Measurements from ENCODE around the gene APOL3.
"Not testable (repeated sequence)": the region's sequence is repeated elsewhere in the genome, so short reads cannot be mapped to it uniquely, and the experiment has no call there.

The APOL3 gene

GRCh38 chr22:36134182-36134581 is 26.4 kb downstream of the APOL3 start:
- DNase-seq (ENCODE audit: low spot score): no peak

GRCh38 chr22:36131907-36132306 is 28.6 kb downstream of the APOL3 start:
- no peak for DNase-seq (ENCODE audit: low spot score)

GRCh38 chr22:36129486-36130388 is 30.8 kb downstream of the APOL3 start:
- DNase-seq (ENCODE audit: low spot score): no peak

GRCh38 chr22:36129071-36129470 is 31.5 kb downstream of the APOL3 start:
- DNase-seq (ENCODE audit: low spot score): no peak

GRCh38 chr22:36125994-36126531 is 34.5 kb downstream of the APOL3 start:
- no peak for DNase-seq (ENCODE audit: low spot score)

- no peak for DNase-seq (ENCODE audit: low spot score)
These were observed 35.1 kb downstream of the APOL3 start for GRCh38 chr22:36125434-36125833.

- DNase-seq (ENCODE audit: low spot score): no peak
These were observed 35.9 kb downstream of the APOL3 start for GRCh38 chr22:36124666-36125065.

GRCh38 chr22:36123673-36124630 is 36.6 kb downstream of the APOL3 start:
- DNase-seq (ENCODE audit: low spot score): peak; percentile 97

- not testable (repeated sequence) for DNase-seq (ENCODE audit: low spot score)
These were observed 39.8 kb downstream of the APOL3 start for GRCh38 chr22:36120621-36121351.

- DNase-seq (ENCODE audit: low spot score): no peak
These were observed 43.5 kb downstream of the APOL3 start for GRCh38 chr22:36117053-36117554.

- no peak for DNase-seq (ENCODE audit: low spot score)
These were observed 44.4 kb downstream of the APOL3 start for GRCh38 chr22:36116127-36116526.

- no peak for DNase-seq (ENCODE audit: low spot score)
These were observed 47.4 kb downstream of the APOL3 start for GRCh38 chr22:36113121-36113520.

- no peak for DNase-seq (ENCODE audit: low spot score)
These were observed 49.2 kb downstream of the APOL3 start for GRCh38 chr22:36111316-36111715.

GRCh38 chr22:36110306-36110881 is 50.2 kb downstream of the APOL3 start:
- DNase-seq (ENCODE audit: low spot score): peak; percentile 25

- no peak for DNase-seq (ENCODE audit: low spot score)
These were observed 53.1 kb downstream of the APOL3 start for GRCh38 chr22:36107436-36107835.

GRCh38 chr22:36106910-36107309 is 53.6 kb downstream of the APOL3 start:
- no peak for DNase-seq (ENCODE audit: low spot score)

- DNase-seq (ENCODE audit: low spot score): no peak
These were observed 55.6 kb downstream of the APOL3 start for GRCh38 chr22:36104988-36105387.

- no peak for DNase-seq (ENCODE audit: low spot score)
These were observed 56.1 kb downstream of the APOL3 start for GRCh38 chr22:36104435-36104834.

GRCh38 chr22:36103891-36104290 is 56.7 kb downstream of the APOL3 start:
- no peak for DNase-seq (ENCODE audit: low spot score)

- DNase-seq (ENCODE audit: low spot score): no peak
These were observed 57.6 kb downstream of the APOL3 start for GRCh38 chr22:36102995-36103394.

GRCh38 chr22:36101756-36102155 is 58.8 kb downstream of the APOL3 start:
- DNase-seq (ENCODE audit: low spot score): no peak

All from AG20443 (cell line).